WTC11 (cell line): ENCODE measurements around the gene CIDEB. TPM values are rescaled to one million over a fixed set of nuclear protein-coding genes. Genes with fewer than 3 reads are reported as not detected.

Experiments used
- ATAC-seq: fragments of 200-7000 bp; cut with Tn5 transposase; 2 replicates; pipeline ENCODE4 v1.10.0; 2021; ENCODE audit warnings: mild to moderate bottlenecking, moderate library complexity
- CTCF ChIA-PET: fragments of 300-600 bp; sonication (Branson Sonifier 250); formaldehyde crosslinking; loops from one replicate; lab custom pipeline; 2021; ENCODE audit warnings: antibody characterized with exemption; lab: Charles Lee
- POLR2A ChIA-PET: fragments of 350-600 bp; sonication (Branson Sonifier 250); formaldehyde crosslinking; loops from one replicate; lab custom pipeline; 2021; ENCODE audit warnings: antibody characterized with exemption; lab: Charles Lee
- DNase-seq: peaks from one replicate; pipeline ENCODE4 v3.0.0; 2021; ENCODE audit warnings: low spot score
- H3K27ac Mint-ChIP-seq: 2 replicates; pipeline ENCODE4 v1.8.0; 2021; ENCODE audit warnings: mixed read lengths
- H3K27me3 Mint-ChIP-seq: 2 replicates; pipeline ENCODE4 v1.8.0; 2021; ENCODE audit warnings: low read depth, mild to moderate bottlenecking, moderate library complexity, mixed read lengths
- H3K36me3 Mint-ChIP-seq: 2 replicates; pipeline ENCODE4 v1.8.0; 2021; ENCODE audit warnings: mixed read lengths
- H3K4me1 Mint-ChIP-seq: 2 replicates; pipeline ENCODE4 v1.8.0; 2022; ENCODE audit warnings: mixed read lengths
- H3K4me3 Mint-ChIP-seq: 2 replicates; pipeline ENCODE4 v1.8.0; 2021; ENCODE audit warnings: mild to moderate bottlenecking, moderate library complexity, mixed read lengths
- H3K9me3 Mint-ChIP-seq: 2 replicates; pipeline ENCODE4 v1.8.0; 2021; ENCODE audit warnings: mixed read lengths
- ETV6 ChIP-seq: sonication (generic); formaldehyde crosslinking; IDR thresholded peaks from 2 replicates; pipeline ENCODE4 v1.8.1; 2022; ENCODE audit warnings: mild to moderate bottlenecking, missing genetic modification reagents
- FOXP1 ChIP-seq: sonication (generic); formaldehyde crosslinking; IDR thresholded peaks from 2 replicates; pipeline ENCODE4 v1.8.0; 2022; ENCODE audit warnings: missing genetic modification reagents, mild to moderate bottlenecking, moderate library complexity, borderline replicate concordance
- JUN ChIP-seq: sonication (generic); formaldehyde crosslinking; IDR thresholded peaks from 2 replicates; pipeline ENCODE4 v1.8.0; 2023; ENCODE audit warnings: mild to moderate bottlenecking, missing genetic modification reagents
- KAT7 ChIP-seq: sonication (generic); formaldehyde crosslinking; IDR thresholded peaks from 2 replicates; pipeline ENCODE4 v1.8.1; 2023; ENCODE audit warnings: missing genetic modification reagents, mild to moderate bottlenecking, borderline replicate concordance
- NFATC4 ChIP-seq: fragments of 250-450 bp; sonication (Bioruptor Pico); IDR thresholded peaks from 2 replicates; pipeline ENCODE4 v1.9.0; 2021; ENCODE audit warnings: mild to moderate bottlenecking
- NFYB ChIP-seq: sonication (generic); formaldehyde crosslinking; conservative IDR thresholded peaks from 2 replicates; pipeline ENCODE4 v1.8.0; 2022; ENCODE audit warnings: low read depth, missing genetic modification reagents
- NR1H2 ChIP-seq: sonication (generic); formaldehyde crosslinking; IDR thresholded peaks from 2 replicates; pipeline ENCODE4 v1.9.0; 2021; ENCODE audit warnings: mild to moderate bottlenecking, moderate library complexity, missing genetic modification reagents
- OVOL2 ChIP-seq: fragments of 250-450 bp; sonication (Bioruptor Pico); IDR thresholded peaks from 2 replicates; pipeline ENCODE4 v1.9.0; 2021; ENCODE audit warnings: mild to moderate bottlenecking, borderline replicate concordance
- ZNF121 ChIP-seq: sonication (generic); formaldehyde crosslinking; IDR thresholded peaks from 2 replicates; pipeline ENCODE4 v1.8.0; 2023; ENCODE audit warnings: missing genetic modification reagents
- ZNF138 ChIP-seq: sonication (generic); formaldehyde crosslinking; conservative IDR thresholded peaks from 2 replicates; pipeline ENCODE4 v1.8.1; 2022; ENCODE audit warnings: mild to moderate bottlenecking, moderate library complexity, missing genetic modification reagents
- ZNF263 ChIP-seq: sonication (generic); formaldehyde crosslinking; IDR thresholded peaks from 2 replicates; pipeline ENCODE4 v1.8.1; 2022; ENCODE audit warnings: low read depth, mild to moderate bottlenecking, moderate library complexity, missing genetic modification reagents
- ZNF396 ChIP-seq: fragments of 250-450 bp; sonication (Bioruptor Pico); IDR thresholded peaks from 2 replicates; pipeline ENCODE4 v1.8.0; 2021; ENCODE audit warnings: mild to moderate bottlenecking, moderate library complexity, borderline replicate concordance
- ZNF671 ChIP-seq: fragments of 250-450 bp; sonication (Bioruptor Pico); IDR thresholded peaks from 2 replicates; pipeline ENCODE4 v1.8.0; 2021; ENCODE audit warnings: mild to moderate bottlenecking
- total RNA-seq: library from RNA; stranded (reverse); gene quantifications from 3 replicates; pipeline ENCODE4 v1.2.3, GENCODE V29; 2021
- TF ChIP-seq, protein P1 (sequence below): sonication (generic); formaldehyde crosslinking; IDR thresholded peaks from 2 replicates; pipeline ENCODE4 v1.8.1; 2023; ENCODE audit warnings: mild to moderate bottlenecking, missing genetic modification reagents, borderline replicate concordance
- TF ChIP-seq, protein P2 (sequence below): sonication (generic); formaldehyde crosslinking; conservative IDR thresholded peaks from 2 replicates; pipeline ENCODE4 v1.8.1; 2022; ENCODE audit warnings: mild to moderate bottlenecking, missing genetic modification reagents
- TF ChIP-seq, protein P3 (sequence below): sonication (generic); formaldehyde crosslinking; IDR thresholded peaks from 2 replicates; pipeline ENCODE4 v1.8.0; 2023; ENCODE audit warnings: mild to moderate bottlenecking, missing genetic modification reagents
- TF ChIP-seq, protein P4 (sequence below): sonication (generic); formaldehyde crosslinking; IDR thresholded peaks from 2 replicates; pipeline ENCODE4 v1.8.0; 2022; ENCODE audit warnings: mild to moderate bottlenecking, missing genetic modification reagents
- TF ChIP-seq, protein P5 (sequence below): sonication (generic); formaldehyde crosslinking; IDR thresholded peaks from 2 replicates; pipeline ENCODE4 v1.8.0; 2022; ENCODE audit warnings: mild to moderate bottlenecking, missing genetic modification reagents
- TF ChIP-seq, protein P6 (sequence below): sonication (generic); formaldehyde crosslinking; IDR thresholded peaks from 2 replicates; pipeline ENCODE4 v1.8.0; 2023; ENCODE audit warnings: missing genetic modification reagents
- TF ChIP-seq, protein P7 (sequence below): sonication (generic); formaldehyde crosslinking; IDR thresholded peaks from 2 replicates; pipeline ENCODE4 v1.8.1; 2022; ENCODE audit warnings: low read depth, missing genetic modification reagents, borderline replicate concordance

The CIDEB gene
- total RNA-seq, 1 experiment from 2014 or later = 4.7 TPM

DNA sequence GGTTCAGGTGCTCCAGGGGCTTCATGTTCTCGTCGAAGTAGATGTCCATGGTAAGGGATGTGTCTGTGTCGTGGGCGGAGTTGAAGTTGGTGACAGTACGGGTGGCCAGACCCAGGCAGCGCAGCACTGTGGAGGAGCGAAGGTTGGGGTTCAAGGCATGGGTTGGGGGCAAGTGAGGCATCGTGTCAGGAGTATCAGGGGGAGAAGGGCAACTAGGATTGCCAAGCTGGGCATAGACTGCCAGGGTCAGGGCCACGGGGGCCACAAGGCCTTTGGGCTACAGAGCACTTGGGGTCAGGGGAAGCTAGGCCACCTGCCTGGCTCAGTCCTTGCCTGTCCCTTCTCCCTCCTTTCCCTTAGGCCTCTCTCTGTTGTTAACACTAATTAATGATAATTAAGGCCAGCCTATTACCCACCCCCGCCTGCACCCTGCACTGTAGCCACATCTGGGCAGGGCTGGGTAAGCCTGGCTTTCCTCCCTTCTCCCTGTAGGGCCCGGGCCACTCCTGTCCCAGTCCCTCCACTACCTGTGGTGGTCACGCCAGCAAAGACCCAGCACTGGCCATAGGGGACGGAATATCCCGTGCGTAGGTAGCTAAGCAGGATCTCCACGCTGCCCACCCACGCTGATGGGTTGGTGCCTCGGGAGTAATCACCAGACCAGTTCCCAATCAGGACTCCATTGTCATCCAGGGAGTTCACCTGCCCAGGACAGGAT, 49.1 kb downstream of the CIDEB start:
- TF ChIP-seq, protein P1, sequence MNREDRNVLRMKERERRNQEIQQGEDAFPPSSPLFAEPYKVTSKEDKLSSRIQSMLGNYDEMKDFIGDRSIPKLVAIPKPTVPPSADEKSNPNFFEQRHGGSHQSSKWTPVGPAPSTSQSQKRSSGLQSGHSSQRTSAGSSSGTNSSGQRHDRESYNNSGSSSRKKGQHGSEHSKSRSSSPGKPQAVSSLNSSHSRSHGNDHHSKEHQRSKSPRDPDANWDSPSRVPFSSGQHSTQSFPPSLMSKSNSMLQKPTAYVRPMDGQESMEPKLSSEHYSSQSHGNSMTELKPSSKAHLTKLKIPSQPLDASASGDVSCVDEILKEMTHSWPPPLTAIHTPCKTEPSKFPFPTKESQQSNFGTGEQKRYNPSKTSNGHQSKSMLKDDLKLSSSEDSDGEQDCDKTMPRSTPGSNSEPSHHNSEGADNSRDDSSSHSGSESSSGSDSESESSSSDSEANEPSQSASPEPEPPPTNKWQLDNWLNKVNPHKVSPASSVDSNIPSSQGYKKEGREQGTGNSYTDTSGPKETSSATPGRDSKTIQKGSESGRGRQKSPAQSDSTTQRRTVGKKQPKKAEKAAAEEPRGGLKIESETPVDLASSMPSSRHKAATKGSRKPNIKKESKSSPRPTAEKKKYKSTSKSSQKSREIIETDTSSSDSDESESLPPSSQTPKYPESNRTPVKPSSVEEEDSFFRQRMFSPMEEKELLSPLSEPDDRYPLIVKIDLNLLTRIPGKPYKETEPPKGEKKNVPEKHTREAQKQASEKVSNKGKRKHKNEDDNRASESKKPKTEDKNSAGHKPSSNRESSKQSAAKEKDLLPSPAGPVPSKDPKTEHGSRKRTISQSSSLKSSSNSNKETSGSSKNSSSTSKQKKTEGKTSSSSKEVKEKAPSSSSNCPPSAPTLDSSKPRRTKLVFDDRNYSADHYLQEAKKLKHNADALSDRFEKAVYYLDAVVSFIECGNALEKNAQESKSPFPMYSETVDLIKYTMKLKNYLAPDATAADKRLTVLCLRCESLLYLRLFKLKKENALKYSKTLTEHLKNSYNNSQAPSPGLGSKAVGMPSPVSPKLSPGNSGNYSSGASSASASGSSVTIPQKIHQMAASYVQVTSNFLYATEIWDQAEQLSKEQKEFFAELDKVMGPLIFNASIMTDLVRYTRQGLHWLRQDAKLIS = no peak
- TF ChIP-seq, protein P2, sequence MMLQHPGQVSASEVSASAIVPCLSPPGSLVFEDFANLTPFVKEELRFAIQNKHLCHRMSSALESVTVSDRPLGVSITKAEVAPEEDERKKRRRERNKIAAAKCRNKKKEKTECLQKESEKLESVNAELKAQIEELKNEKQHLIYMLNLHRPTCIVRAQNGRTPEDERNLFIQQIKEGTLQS (CRISPR knock-in tag) = no peak
- TF ChIP-seq ZNF138 (CRISPR knock-in tag) (no peak), JUN (CRISPR knock-in tag) (no peak)
- H3K9me3 Mint-ChIP-seq = no peaks in the 10 kb centered on the region
- H3K27me3 Mint-ChIP-seq = no peaks in the 10 kb centered on the region; the same call in 1 of the 2 replicates
- no peak for ATAC-seq
- ChIA-PET CTCF (no interaction called here), POLR2A (no interaction called here)
- no peak overlapping the region for H3K4me3 Mint-ChIP-seq
- no peak for DNase-seq
- H3K27ac Mint-ChIP-seq = no peak overlapping the region
- H3K4me1 Mint-ChIP-seq = no peaks in the 10 kb centered on the region
- H3K36me3 Mint-ChIP-seq = no peaks in the 10 kb centered on the region

DNA sequence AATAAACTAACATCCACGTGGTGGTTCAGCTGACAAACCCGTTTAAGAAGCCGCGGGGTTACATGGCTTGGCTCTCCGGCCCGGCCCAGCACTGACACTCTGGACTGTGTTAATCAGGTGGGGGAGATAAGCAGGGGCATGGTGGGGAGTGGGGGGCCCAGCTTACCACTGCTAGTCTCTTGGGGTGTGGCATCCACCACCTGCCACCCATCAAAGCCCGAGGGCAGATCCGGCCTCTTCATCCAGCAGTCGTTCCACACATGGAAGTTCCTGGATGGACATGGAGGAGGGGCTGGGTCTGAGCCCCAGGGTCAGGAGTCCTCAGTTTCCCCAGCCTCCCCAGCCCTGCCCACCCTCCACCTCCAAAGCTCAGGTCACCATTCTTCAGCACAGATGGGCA, 49.7 kb downstream of the CIDEB start:
- H3K27me3 Mint-ChIP-seq = no peaks in the 10 kb centered on the region; the same call in 1 of the 2 replicates
- TF ChIP-seq FOXP1 = no peak
- TF ChIP-seq NFATC4 (CRISPR knock-in tag) = no peak
- TF ChIP-seq, protein P3, sequence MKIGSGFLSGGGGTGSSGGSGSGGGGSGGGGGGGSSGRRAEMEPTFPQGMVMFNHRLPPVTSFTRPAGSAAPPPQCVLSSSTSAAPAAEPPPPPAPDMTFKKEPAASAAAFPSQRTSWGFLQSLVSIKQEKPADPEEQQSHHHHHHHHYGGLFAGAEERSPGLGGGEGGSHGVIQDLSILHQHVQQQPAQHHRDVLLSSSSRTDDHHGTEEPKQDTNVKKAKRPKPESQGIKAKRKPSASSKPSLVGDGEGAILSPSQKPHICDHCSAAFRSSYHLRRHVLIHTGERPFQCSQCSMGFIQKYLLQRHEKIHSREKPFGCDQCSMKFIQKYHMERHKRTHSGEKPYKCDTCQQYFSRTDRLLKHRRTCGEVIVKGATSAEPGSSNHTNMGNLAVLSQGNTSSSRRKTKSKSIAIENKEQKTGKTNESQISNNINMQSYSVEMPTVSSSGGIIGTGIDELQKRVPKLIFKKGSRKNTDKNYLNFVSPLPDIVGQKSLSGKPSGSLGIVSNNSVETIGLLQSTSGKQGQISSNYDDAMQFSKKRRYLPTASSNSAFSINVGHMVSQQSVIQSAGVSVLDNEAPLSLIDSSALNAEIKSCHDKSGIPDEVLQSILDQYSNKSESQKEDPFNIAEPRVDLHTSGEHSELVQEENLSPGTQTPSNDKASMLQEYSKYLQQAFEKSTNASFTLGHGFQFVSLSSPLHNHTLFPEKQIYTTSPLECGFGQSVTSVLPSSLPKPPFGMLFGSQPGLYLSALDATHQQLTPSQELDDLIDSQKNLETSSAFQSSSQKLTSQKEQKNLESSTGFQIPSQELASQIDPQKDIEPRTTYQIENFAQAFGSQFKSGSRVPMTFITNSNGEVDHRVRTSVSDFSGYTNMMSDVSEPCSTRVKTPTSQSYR = no peak
- TF ChIP-seq, protein P4, sequence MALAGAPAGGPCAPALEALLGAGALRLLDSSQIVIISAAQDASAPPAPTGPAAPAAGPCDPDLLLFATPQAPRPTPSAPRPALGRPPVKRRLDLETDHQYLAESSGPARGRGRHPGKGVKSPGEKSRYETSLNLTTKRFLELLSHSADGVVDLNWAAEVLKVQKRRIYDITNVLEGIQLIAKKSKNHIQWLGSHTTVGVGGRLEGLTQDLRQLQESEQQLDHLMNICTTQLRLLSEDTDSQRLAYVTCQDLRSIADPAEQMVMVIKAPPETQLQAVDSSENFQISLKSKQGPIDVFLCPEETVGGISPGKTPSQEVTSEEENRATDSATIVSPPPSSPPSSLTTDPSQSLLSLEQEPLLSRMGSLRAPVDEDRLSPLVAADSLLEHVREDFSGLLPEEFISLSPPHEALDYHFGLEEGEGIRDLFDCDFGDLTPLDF = no peak
- no peak for TF ChIP-seq ZNF396
- no peak for TF ChIP-seq ETV6 (CRISPR knock-in tag)
- TF ChIP-seq NR1H2 (CRISPR knock-in tag) = no peak
- TF ChIP-seq KAT7 (CRISPR knock-in tag) = no peak
- no peak for TF ChIP-seq ZNF263 (CRISPR knock-in tag)
- TF ChIP-seq, protein P5, sequence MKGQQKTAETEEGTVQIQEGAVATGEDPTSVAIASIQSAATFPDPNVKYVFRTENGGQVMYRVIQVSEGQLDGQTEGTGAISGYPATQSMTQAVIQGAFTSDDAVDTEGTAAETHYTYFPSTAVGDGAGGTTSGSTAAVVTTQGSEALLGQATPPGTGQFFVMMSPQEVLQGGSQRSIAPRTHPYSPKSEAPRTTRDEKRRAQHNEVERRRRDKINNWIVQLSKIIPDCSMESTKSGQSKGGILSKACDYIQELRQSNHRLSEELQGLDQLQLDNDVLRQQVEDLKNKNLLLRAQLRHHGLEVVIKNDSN (CRISPR knock-in tag) = no peak
- TF ChIP-seq ZNF138 (CRISPR knock-in tag) = no peak
- TF ChIP-seq ZNF121 (CRISPR knock-in tag) = no peak
- TF ChIP-seq, protein P6, sequence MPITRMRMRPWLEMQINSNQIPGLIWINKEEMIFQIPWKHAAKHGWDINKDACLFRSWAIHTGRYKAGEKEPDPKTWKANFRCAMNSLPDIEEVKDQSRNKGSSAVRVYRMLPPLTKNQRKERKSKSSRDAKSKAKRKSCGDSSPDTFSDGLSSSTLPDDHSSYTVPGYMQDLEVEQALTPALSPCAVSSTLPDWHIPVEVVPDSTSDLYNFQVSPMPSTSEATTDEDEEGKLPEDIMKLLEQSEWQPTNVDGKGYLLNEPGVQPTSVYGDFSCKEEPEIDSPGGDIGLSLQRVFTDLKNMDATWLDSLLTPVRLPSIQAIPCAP = no peak
- no peak for TF ChIP-seq NFYB (CRISPR knock-in tag)
- TF ChIP-seq, protein P7, sequence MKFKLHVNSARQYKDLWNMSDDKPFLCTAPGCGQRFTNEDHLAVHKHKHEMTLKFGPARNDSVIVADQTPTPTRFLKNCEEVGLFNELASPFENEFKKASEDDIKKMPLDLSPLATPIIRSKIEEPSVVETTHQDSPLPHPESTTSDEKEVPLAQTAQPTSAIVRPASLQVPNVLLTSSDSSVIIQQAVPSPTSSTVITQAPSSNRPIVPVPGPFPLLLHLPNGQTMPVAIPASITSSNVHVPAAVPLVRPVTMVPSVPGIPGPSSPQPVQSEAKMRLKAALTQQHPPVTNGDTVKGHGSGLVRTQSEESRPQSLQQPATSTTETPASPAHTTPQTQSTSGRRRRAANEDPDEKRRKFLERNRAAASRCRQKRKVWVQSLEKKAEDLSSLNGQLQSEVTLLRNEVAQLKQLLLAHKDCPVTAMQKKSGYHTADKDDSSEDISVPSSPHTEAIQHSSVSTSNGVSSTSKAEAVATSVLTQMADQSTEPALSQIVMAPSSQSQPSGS (CRISPR knock-in tag) = no peak
- no peak for TF ChIP-seq ZNF671
- TF ChIP-seq JUN (CRISPR knock-in tag) = no peak
- no peak for TF ChIP-seq OVOL2 (CRISPR knock-in tag)
- no peak overlapping the region for H3K27ac Mint-ChIP-seq
- H3K4me3 Mint-ChIP-seq = no peak overlapping the region
- DNase-seq (no peak), ATAC-seq (no peak)
- POLR2A ChIA-PET = no interaction called here
- CTCF ChIA-PET = interaction anchor here (1.7 kb wide), 1 partner anchor 50 kb away, joined by 8 read pairs; the partner anchor contains the start of gene CIDEB
- no peaks in the 10 kb centered on the region for H3K9me3 Mint-ChIP-seq
- no peaks in the 10 kb centered on the region for H3K36me3 Mint-ChIP-seq
- no peaks in the 10 kb centered on the region for H3K4me1 Mint-ChIP-seq
